Stimulated activated CD8-positive, alpha-beta memory T cell treated with anti-CD3 and anti-CD28 coated beads, Interleukin-12 subunit alpha, Interleukin-12 subunit beta, amount 100 ng/mL, for 24 hours (primary cell): Measurements from ENCODE around the gene PDE3B.
A peak's percentile ranks its signal among the peaks of the same experiment; 100 is the strongest.
"Not testable (repeated sequence)": the region's sequence is repeated elsewhere in the genome, so short reads cannot be mapped to it uniquely, and the experiment has no call there.

Source experiments
- DNase-seq: peaks from one replicate; pipeline ENCODE4 v3.0.0-alpha.2; 2020; ENCODE audit errors: extremely low read depth

Gene PDE3B

GRCh38 chr11:14643697-14644225 lies at the start of gene PDE3B:
Gene PDE3B (plus strand): TSS chr11:14643804. CDS start chr11:14644076, 272 bp downstream.
- peak; percentile 45 for DNase-seq

GRCh38 chr11:14595261-14595660 lies 48.3 kb upstream of the PDE3B start:
- DNase-seq = not testable (repeated sequence)

GRCh38 chr11:14607713-14608112 lies 35.9 kb upstream of the PDE3B start:
- DNase-seq = no peak

GRCh38 chr11:14609902-14610301 lies 33.7 kb upstream of the PDE3B start:
- DNase-seq = no peak

- DNase-seq = no peak
Observed at GRCh38 chr11:14611939-14612338, 31.7 kb upstream of the PDE3B start.

GRCh38 chr11:14612694-14613093 lies 30.9 kb upstream of the PDE3B start:
- DNase-seq = no peak

- no peak for DNase-seq
Observed at GRCh38 chr11:14614091-14614622, 29.4 kb upstream of the PDE3B start.

- DNase-seq = no peak
Observed at GRCh38 chr11:14617241-14618027, 26.2 kb upstream of the PDE3B start.

- DNase-seq = no peak
Observed at GRCh38 chr11:14618060-14618459, 25.5 kb upstream of the PDE3B start.

- DNase-seq = no peak
Observed at GRCh38 chr11:14619603-14620531, 23.7 kb upstream of the PDE3B start.

- DNase-seq = no peak
Observed at GRCh38 chr11:14622223-14622954, 21.2 kb upstream of the PDE3B start.

GRCh38 chr11:14623036-14623435 lies 20.6 kb upstream of the PDE3B start:
- DNase-seq = no peak

- no peak for DNase-seq
Observed at GRCh38 chr11:14625586-14626205, 17.9 kb upstream of the PDE3B start.

GRCh38 chr11:14626650-14627049 lies 17.0 kb upstream of the PDE3B start:
- DNase-seq = no peak

- DNase-seq = not testable (repeated sequence)
Observed at GRCh38 chr11:14633506-14634224, 9.9 kb upstream of the PDE3B start.

GRCh38 chr11:14634813-14635212 lies 8.8 kb upstream of the PDE3B start:
- no peak for DNase-seq

GRCh38 chr11:14635546-14635945 lies 8.1 kb upstream of the PDE3B start:
- no peak for DNase-seq

GRCh38 chr11:14636119-14636518 lies 7.5 kb upstream of the PDE3B start:
- DNase-seq = no peak

- no peak for DNase-seq
Observed at GRCh38 chr11:14637868-14638409, 5.7 kb upstream of the PDE3B start.

- no peak for DNase-seq
Observed at GRCh38 chr11:14638561-14638960, 5.0 kb upstream of the PDE3B start.
